CD14-positive monocyte (primary cell): Measurements from ENCODE around the gene INSYN2B. TPM values are rescaled to one million over a fixed set of nuclear protein-coding genes. Genes with fewer than 3 reads are reported as not detected.
A peak's percentile ranks its signal among the peaks of the same experiment; 100 is the strongest.

ENCODE experiments used
- DNase-seq, 3 donors: peaks; one replicate each; pipeline ENCODE4 v3.0.0-alpha.2; 2011 to 2022
- H2AFZ ChIP-seq: 2 replicates; pipeline ENCODE4 v1.6.0; 2012; ENCODE audit warnings: mild to moderate bottlenecking, low read depth, low read length, inconsistent platforms; ENCODE audit not compliant: insufficient read depth, poor library complexity, severe bottlenecking
- H3K27ac ChIP-seq, 2 donors: 1 replicate in 1 of 2; 2 replicates in 1 of 2; pipeline ENCODE4 v1.5.1; 2012 to 2013; ENCODE audit warnings: low read length in 2 of 2, control low read depth in 1 of 2, inconsistent platforms in 1 of 2, low read depth in 1 of 2, mild to moderate bottlenecking in 1 of 2
- H3K27me3 ChIP-seq, 2 donors: one replicate each; pipeline versions ENCODE4 v1.6.0 to v1.6.1; 2011 to 2013; ENCODE audit warnings: low read length in 2 of 2; ENCODE audit not compliant: control insufficient read depth in 2 of 2, insufficient read depth in 2 of 2
- H3K36me3 ChIP-seq, 2 donors: replicated peaks in 1 of 2; 1 replicate in 1 of 2; 2 replicates in 1 of 2; pipeline versions ENCODE4 v1.5.1 to v1.6.1; 2012 to 2013; ENCODE audit warnings: low read length in 2 of 2, control low read depth in 1 of 2, inconsistent platforms in 1 of 2, mild to moderate bottlenecking in 1 of 2; ENCODE audit not compliant: insufficient read depth in 2 of 2, control insufficient read depth in 1 of 2
- H3K4me1 ChIP-seq, 2 donors: 1 replicate in 1 of 2; 2 replicates in 1 of 2; pipeline versions ENCODE4 v1.5.1 to v1.6.1; 2012 to 2013; ENCODE audit warnings: low read length in 2 of 2, control low read depth in 1 of 2, inconsistent platforms in 1 of 2, mild to moderate bottlenecking in 1 of 2, moderate library complexity in 1 of 2; ENCODE audit not compliant: insufficient read depth in 2 of 2, control insufficient read depth in 1 of 2
- H3K4me2 ChIP-seq: replicated peaks from 2 replicates; pipeline ENCODE3; 2012; ENCODE audit warnings: low read length, moderate library complexity, mild to moderate bottlenecking; ENCODE audit not compliant: poor library complexity, severe bottlenecking; ENCODE audit errors: extremely low read depth
- H3K4me3 ChIP-seq, 3 experiments: fragments of 200-600 bp in 1 of 3; sonication (generic) in 1 of 3; replicated peaks in 1 of 3; 1 replicate in 2 of 3; 2 replicates in 1 of 3; pipeline ENCODE4 v1.5.1; 2011 to 2013; ENCODE audit warnings: low read length in 3 of 3, mild to moderate bottlenecking in 3 of 3, control low read depth in 2 of 3, low read depth in 2 of 3, inconsistent platforms in 1 of 3, moderate library complexity in 1 of 3
- H3K79me2 ChIP-seq: 2 replicates; pipeline ENCODE4 v1.6.0; 2012; ENCODE audit warnings: mild to moderate bottlenecking, control low read depth, inconsistent platforms, low read length, moderate library complexity; ENCODE audit not compliant: insufficient read depth
- H3K9ac ChIP-seq: 2 replicates; pipeline ENCODE4 v1.6.0; 2017; ENCODE audit warnings: low read length, mild to moderate bottlenecking; ENCODE audit not compliant: insufficient read depth, poor library complexity, severe bottlenecking
- H3K9me3 ChIP-seq, 2 donors: replicated peaks in 1 of 2; 1 replicate in 1 of 2; 2 replicates in 1 of 2; pipeline versions ENCODE4 v1.5.1 to v1.6.1; 2012 to 2013; ENCODE audit warnings: low read length in 2 of 2, control low read depth in 1 of 2; ENCODE audit not compliant: control insufficient read depth in 1 of 2, insufficient read depth in 1 of 2
- H4K20me1 ChIP-seq: 2 replicates; pipeline ENCODE4 v1.6.0; 2012; ENCODE audit warnings: mild to moderate bottlenecking, low read length, control low read depth, moderate library complexity; ENCODE audit not compliant: insufficient read depth
- H3K27ac Mint-ChIP-seq, 7 donors: one replicate each; pipeline ENCODE4 v1.8.0; 2020; ENCODE audit warnings: mild to moderate bottlenecking in 7 of 7, mixed read lengths in 7 of 7, moderate library complexity in 6 of 7, inconsistent platforms in 2 of 7
- H3K27me3 Mint-ChIP-seq, 3 donors: one replicate each; pipeline ENCODE4 v1.8.0; 2021 to 2022; ENCODE audit warnings: low read depth in 3 of 3, mild to moderate bottlenecking in 3 of 3, mixed read lengths in 3 of 3, moderate library complexity in 3 of 3, inconsistent platforms in 1 of 3
- H3K36me3 Mint-ChIP-seq, 2 donors: one replicate each; pipeline ENCODE4 v1.8.0; 2020; ENCODE audit warnings: mixed read lengths in 2 of 2, inconsistent platforms in 1 of 2, mild to moderate bottlenecking in 1 of 2
- H3K4me1 Mint-ChIP-seq: one replicate; pipeline ENCODE4 v1.8.0; 2020; ENCODE audit warnings: mild to moderate bottlenecking, mixed read lengths
- H3K4me3 Mint-ChIP-seq, 2 donors: one replicate each; pipeline ENCODE4 v1.8.0; 2020; ENCODE audit warnings: mild to moderate bottlenecking in 2 of 2, mixed read lengths in 2 of 2, moderate library complexity in 1 of 2
- H3K9me3 Mint-ChIP-seq, 7 donors: one replicate each; pipeline ENCODE4 v1.8.0; 2020 to 2022; ENCODE audit warnings: mixed read lengths in 7 of 7, mild to moderate bottlenecking in 6 of 7, moderate library complexity in 6 of 7, inconsistent platforms in 2 of 7
- WGBS: methylation state at CpG from one replicate; pipeline ENCODE4 v1.1.5; 2013; ENCODE audit warnings: missing lambda C conversion rate; ENCODE audit not compliant: insufficient coverage; 5-methylcytosine and 5-hydroxymethylcytosine counted together
- intact Hi-C, 2 donors: fragments of 100-400 bp; cut with micrococcal nuclease; formaldehyde crosslinking; loops; one replicate each; pipeline versions ENCODE4 v1.15.0 to v1.15.1; 2023
- polyA plus RNA-seq, 3 donors: library from polyadenylated mRNA; depleted of rRNA in 1 of 3; unstranded in 2 of 3; stranded (reverse) in 1 of 3; fragments of 300-500 nt in 2 of 3; fragments of >200 nt in 1 of 3; fragmentation: Illumina TruSeq in 2 of 3; gene quantifications; 1 replicate in 2 of 3; 2 replicates in 1 of 3; pipeline ENCODE4 v1.2.3, GENCODE V29; 2012 to 2021
- TF ChIP-seq, protein P1 (sequence below): fragments of 200-600 bp; IDR thresholded peaks from one replicate; pipeline ENCODE4 v1.8.0; 2022; ENCODE audit warnings: antibody characterized with exemption, mild to moderate bottlenecking

Gene INSYN2B
- polyA plus RNA-seq, 3 donors, result 0.17 TPM; not detected in 2

DNA sequence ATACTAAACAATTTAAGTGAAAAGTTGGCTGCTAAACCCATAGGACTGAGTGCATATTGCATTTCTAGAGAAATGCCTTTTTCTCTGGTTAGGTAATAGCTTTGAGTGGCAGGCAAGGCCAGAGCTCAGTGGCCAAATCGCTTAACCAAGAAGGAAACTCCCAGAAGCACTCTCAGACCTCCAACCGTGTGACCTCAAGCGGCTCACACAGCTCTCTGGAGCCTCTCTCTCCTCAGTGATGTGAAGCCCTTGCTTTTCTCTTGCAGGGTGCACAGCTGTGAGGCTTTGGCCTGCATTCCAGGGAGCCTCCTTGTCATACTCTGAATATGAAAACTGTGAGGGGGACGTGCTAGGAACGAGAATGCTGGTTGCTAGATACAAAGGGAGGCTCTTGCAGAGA lies 106.7 kb downstream of the INSYN2B start:
- TF ChIP-seq, protein P1, sequence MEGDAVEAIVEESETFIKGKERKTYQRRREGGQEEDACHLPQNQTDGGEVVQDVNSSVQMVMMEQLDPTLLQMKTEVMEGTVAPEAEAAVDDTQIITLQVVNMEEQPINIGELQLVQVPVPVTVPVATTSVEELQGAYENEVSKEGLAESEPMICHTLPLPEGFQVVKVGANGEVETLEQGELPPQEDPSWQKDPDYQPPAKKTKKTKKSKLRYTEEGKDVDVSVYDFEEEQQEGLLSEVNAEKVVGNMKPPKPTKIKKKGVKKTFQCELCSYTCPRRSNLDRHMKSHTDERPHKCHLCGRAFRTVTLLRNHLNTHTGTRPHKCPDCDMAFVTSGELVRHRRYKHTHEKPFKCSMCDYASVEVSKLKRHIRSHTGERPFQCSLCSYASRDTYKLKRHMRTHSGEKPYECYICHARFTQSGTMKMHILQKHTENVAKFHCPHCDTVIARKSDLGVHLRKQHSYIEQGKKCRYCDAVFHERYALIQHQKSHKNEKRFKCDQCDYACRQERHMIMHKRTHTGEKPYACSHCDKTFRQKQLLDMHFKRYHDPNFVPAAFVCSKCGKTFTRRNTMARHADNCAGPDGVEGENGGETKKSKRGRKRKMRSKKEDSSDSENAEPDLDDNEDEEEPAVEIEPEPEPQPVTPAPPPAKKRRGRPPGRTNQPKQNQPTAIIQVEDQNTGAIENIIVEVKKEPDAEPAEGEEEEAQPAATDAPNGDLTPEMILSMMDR, result no peak
- peak overlapping the region; percentile 24 for H3K9ac ChIP-seq
- peaks cover 12 to 35% of the 10 kb centered on the region in 2 donors for H3K36me3 ChIP-seq
- H4K20me1 ChIP-seq, result peaks cover 69% of the 10 kb centered on the region
- H3K79me2 ChIP-seq, result peaks cover 83% of the 10 kb centered on the region
- peak overlapping the region; percentile 80 to 87 for H3K27ac ChIP-seq
- no peaks in the 10 kb centered on the region for H3K9me3 ChIP-seq
- peak overlapping the region in 1 of 3 experiments; percentile 29 for H3K4me3 ChIP-seq
- Mint-ChIP-seq H3K27me3 (peaks cover 0 to 1% (median 0%) of the 10 kb centered on the region in 3 donors), H3K36me3 (peaks cover 30 to 39% of the 10 kb centered on the region in 2 donors), H3K9me3 (no peaks in the 10 kb centered on the region), H3K27ac (peak overlapping the region; percentile 87 to 95 (median 94)), H3K4me1 (peaks cover 92% of the 10 kb centered on the region), H3K4me3 (peak overlapping the region in 1 of 2 donors; percentile 22)
- H2AFZ ChIP-seq, result no peak overlapping the region
- intact Hi-C loops, result no loop called here
- DNase-seq, result peak in 2 of 3 donors; percentile 14 to 52
- peak overlapping the region; percentile 22 for H3K4me2 ChIP-seq
- H3K4me1 ChIP-seq, result peaks cover 72 to 80% of the 10 kb centered on the region in 2 donors
- H3K27me3 ChIP-seq, result no peaks in the 10 kb centered on the region
- 0% methylated on average over 3 of the region's 5 CpGs for WGBS

DNA sequence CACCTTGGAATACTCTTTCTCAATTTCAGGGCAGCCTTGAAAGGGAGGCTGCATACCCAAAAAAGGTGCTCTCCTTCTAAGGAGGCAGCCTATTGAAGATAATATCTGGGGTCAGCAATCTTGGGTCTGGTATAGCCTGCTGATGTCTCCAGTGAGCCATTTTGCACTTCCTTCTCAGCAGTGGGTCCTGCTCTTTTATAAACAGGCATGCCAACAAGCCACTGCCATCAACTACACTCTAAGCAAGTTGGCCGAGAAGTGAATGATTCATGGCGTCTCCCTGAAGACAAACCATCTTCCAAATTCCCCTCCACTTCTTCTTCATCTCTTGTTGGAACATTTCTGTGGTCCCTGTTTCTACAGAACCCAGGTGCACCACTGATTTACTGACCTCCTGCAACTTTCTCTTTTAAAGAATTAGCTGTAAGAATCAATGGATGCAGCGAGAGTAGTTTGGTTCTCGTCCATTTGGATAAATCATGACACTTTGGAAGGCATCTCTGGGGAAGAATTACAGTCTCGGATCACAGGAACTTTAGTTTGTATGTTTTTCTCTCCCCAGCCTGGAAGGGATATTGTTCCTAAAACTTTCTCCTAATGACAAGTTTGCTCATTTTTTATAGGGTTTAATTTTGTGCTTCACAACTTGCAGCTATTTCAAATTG lies 108.3 kb downstream of the INSYN2B start:
- H3K4me1 Mint-ChIP-seq, result peaks cover 81% of the 10 kb centered on the region
- peaks cover 40 to 45% of the 10 kb centered on the region in 2 donors for H3K36me3 Mint-ChIP-seq
- Histone ChIP-seq H3K4me1 (peaks cover 55 to 63% of the 10 kb centered on the region in 2 donors), H3K36me3 (peaks cover 26 to 52% of the 10 kb centered on the region in 2 donors), H3K9ac (no peak overlapping the region), H3K4me2 (no peak overlapping the region), H3K27ac (peak overlapping the region; percentile 14 to 87), H3K9me3 (no peaks in the 10 kb centered on the region), H3K27me3 (no peaks in the 10 kb centered on the region), H3K79me2 (peaks cover 82% of the 10 kb centered on the region), H3K4me3 (no peak overlapping the region), H2AFZ (no peak overlapping the region), H4K20me1 (peaks cover 84% of the 10 kb centered on the region)
- DNase-seq, result no peak
- intact Hi-C loops, result no loop called here
- no peaks in the 10 kb centered on the region for H3K9me3 Mint-ChIP-seq
- 93% methylated on average over 2 of the region's 5 CpGs for WGBS
- H3K27me3 Mint-ChIP-seq, result peaks cover 0 to 1% (median 0%) of the 10 kb centered on the region in 3 donors
- TF ChIP-seq, protein P1, result no peak
- no peak overlapping the region for H3K4me3 Mint-ChIP-seq
- H3K27ac Mint-ChIP-seq, result peak overlapping the region in 4 of 7 donors; percentile 42 to 76 (median 48)
